OCI-LY7 (cell line): Measurements from ENCODE around the gene ABCC3.

Source experiments
- CTCF ChIP-seq: fragments of 200-600 bp; sonication (generic); conservative IDR thresholded peaks from 2 replicates; pipeline ENCODE4 v1.5.1; 2014; ENCODE audit warnings: mild to moderate bottlenecking, antibody characterized with exemption, low read length, moderate library complexity, mixed read lengths
- EZH2phosphoT487 ChIP-seq: fragments of 200-600 bp; sonication (generic); IDR thresholded peaks from 2 replicates; pipeline ENCODE4 v1.6.1; 2018; ENCODE audit warnings: low read depth, borderline replicate concordance, mild to moderate bottlenecking, mixed run types, antibody characterized with exemption, low read length, moderate library complexity, mixed read lengths

GRCh38 chr17:50586421-50587247 is 48.0 kb upstream of the ABCC3 start:
- TF ChIP-seq CTCF (no peak), EZH2phosphoT487 (no peak)
